Astrocyte (in vitro differentiated cells and primary cell): ENCODE measurements around the gene BBOX1.

Experiments used
- CTCF ChIP-seq: IDR thresholded peaks from 2 replicates; pipeline ENCODE4 v1.5.1; 2011; ENCODE audit warnings: low read depth, mild to moderate bottlenecking, inconsistent platforms, low read length, moderate library complexity; ENCODE audit not compliant: insufficient read depth
- EZH2 ChIP-seq: IDR thresholded peaks from 2 replicates; pipeline ENCODE4 v1.6.1; 2012; ENCODE audit warnings: mild to moderate bottlenecking, low read length, inconsistent platforms; ENCODE audit not compliant: insufficient read depth

- TF ChIP-seq CTCF = no peak
- no peak for TF ChIP-seq EZH2
Measured at GRCh38 chr11:27025312-27025955, 15.2 kb upstream of the BBOX1 start.
